HuH-7 (cell line): ENCODE data around the gene HOXD12.

ENCODE experiments used
- DNase-seq: peaks from one replicate; pipeline ENCODE4 v3.0.0; 2011; ENCODE audit warnings: low spot score

The HOXD12 gene

DNA sequence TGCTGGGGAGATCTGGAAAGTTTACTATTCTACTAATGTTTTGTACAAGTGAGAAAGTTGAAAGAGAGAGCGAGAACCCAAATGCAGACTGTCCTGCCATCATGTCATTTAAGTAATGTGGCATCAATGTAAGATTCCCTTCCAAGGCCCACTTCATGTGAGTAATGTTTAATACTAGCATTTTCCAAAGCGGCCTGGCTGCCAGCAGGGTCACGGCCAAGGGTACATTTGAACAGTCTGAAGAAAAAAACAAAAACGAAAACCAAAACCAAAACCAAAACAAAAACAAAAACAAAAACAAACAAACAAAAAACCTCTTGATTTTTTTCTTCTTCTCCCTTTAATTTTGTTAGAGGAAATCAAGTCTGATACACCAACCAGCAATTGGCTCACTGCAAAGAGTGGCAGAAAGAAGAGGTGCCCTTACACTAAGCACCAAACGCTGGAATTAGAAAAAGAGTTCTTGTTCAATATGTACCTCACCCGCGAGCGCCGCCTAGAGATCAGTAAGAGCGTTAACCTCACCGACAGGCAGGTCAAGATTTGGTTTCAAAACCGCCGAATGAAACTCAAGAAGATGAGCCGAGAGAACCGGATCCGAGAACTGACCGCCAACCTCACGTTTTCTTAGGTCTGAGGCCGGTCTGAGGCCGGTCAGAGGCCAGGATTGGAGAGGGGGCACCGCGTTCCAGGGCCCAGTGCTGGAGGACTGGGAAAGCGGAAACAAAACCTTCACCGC, 19.2 kb downstream of the HOXD12 start:
- peak; percentile 88 for DNase-seq

DNA sequence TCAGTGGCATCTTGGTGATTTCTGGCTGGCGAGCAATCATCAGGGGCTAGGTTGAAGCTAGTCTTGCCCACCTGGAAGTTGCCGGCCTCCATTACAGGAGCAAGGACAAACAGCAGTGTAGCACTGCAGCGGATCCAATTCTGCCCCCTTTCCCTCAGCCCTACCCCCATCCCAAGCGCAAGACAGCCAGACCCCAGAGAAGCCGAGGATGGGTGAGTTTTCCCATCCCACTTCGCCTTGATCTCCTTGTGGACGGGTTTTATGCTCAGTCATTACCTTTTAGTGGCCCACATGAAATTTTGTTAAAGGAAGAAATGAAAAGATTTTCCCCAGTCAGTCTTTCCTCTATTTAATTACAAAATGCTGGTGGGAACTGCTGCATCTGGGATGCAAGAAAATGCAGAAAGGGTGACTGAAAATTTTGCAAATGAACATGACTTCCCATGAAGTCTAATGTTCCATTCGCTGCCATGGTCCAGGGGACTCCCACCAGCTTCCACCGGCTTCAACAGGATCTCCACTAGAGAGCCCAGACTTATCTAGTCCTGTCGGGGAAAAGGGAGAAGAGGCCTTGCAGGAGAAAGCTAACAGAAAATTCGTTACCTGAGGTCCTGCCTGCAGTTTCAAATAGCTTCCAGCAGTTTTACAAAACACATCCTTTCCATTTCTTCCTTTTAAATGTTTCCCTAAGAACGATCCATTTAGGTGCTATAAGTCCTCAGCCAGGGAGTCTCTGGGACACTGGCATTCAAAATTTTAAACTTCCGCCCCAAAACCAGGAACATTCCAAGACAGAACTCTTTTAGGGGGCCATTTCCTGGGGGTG, 21.0 kb downstream of the HOXD12 start:
- no peak for DNase-seq

DNA sequence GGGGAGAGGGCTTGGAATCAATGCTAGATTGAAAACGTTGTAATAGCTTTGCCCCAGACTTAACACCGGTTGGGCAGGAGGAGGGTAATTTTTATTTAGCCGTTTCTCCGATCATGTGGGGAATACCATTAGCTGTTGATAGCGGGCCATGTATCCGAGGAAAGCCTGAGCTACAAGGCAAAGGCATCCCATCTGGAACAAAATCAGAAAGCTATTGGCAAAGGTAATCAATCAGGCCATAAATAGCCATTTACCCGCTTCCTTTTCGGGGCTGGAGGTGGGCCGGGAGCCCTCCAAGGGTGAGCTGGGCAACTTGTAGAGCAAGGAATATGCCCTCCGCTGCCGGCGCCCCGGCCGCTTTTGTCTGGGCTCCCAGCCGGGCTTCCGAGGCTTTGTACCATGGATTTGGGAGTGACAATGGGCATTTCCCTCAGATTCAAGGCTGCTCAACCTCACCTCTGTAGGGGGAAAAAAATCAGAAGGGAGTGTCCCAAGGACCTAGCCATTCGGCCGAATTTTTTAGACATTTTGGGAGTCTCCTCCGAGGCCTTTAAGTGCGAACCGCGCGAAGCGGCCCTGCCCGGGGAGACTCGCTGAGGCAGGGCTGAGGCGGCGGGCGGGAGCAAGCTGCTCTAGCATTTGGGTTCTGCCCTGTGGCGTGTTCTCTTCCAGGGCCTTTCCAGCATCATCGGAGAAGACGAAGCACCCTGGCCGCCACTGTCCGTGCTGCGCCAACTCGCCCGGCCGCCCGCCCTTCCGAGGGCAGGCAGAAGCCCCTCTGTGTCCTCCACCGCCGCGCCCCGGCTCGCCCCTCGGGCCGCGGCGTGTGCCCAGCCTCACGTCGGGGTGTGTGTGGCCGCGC, 21.8 kb downstream of the HOXD12 start:
- no peak for DNase-seq

DNA sequence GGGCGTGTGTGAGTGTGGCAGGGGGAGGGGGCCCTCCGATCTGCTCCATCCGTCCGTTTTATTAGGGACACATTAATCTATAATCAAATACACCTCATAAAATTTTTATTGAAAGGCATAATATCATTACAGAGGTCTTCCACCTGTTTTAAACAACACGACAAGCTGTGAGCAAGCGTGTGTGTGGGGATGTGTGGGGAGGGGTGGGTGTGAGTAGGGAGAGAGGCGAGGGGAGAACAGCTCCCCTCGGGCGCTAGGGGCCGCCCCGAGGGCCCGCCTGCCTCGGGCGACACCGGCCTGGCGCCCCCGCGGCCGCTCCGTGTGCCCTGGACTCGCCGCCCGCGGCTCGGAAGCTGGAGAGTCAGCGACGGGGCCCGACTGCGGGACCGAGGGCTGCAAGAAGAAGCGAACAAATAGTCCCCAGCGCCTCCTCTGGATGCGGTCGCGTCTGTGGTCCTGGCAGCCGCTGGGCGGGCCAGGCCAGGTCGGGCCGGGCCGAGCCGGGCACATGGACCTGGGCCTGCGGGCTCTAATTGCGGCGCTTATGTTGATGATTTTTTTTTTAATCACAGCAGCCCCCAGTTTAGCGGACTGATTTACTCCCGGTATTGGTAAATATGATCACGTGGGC, 22.6 kb downstream of the HOXD12 start:
- DNase-seq: no peak

DNA sequence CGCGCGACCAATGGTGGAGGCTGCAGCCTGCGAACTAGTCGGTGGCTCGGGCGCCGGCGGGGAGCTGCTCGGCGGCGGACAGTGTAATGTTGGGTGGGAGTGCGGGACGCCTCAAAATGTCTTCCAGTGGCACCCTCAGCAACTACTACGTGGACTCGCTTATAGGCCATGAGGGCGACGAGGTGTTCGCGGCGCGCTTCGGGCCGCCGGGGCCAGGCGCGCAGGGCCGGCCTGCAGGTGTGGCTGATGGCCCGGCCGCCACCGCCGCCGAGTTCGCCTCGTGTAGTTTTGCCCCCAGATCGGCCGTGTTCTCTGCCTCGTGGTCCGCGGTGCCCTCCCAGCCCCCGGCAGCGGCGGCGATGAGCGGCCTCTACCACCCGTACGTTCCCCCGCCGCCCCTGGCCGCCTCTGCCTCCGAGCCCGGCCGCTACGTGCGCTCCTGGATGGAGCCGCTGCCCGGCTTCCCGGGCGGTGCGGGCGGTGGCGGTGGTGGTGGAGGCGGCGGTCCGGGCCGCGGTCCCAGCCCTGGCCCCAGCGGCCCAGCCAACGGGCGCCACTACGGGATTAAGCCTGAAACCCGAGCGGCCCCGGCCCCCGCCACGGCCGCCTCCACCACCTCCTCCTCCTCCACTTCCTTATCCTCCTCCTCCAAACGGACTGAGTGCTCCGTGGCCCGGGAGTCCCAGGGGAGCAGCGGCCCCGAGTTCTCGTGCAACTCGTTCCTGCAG, 23.3 kb downstream of the HOXD12 start, which contains the start of gene HOXD9:
TSS of gene HOXD9 (plus strand) at position 37 of the 728 bp plus-strand sequence. CDS start at position 87, 50 bp downstream.
- no peak for DNase-seq

DNA sequence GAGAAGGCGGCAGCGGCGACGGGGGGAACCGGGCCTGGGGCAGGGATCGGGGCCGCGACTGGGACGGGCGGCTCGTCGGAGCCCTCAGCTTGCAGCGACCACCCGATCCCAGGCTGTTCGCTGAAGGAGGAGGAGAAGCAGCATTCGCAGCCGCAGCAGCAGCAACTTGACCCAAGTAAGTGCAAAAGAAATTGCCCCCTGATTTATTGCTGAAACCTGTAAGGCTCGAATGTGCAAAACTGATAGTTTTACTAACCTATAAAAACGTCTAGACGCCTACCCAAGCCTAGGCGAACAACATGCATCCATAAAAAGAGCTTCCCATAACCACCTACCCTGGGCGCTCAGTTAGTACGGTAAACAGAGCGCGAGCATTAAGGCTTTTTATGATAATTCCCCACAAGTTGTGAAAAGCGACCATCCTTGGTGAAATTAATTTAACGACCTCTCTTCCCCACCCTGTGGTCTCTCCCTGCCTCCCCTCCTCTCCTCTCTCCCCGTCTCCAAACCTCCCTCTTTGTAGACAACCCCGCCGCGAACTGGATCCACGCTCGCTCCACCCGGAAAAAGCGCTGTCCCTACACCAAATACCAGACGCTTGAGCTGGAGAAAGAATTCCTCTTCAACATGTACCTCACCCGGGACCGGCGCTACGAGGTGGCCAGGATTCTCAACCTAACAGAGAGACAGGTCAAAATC, 24.0 kb downstream of the HOXD12 start:
- no peak for DNase-seq

DNA sequence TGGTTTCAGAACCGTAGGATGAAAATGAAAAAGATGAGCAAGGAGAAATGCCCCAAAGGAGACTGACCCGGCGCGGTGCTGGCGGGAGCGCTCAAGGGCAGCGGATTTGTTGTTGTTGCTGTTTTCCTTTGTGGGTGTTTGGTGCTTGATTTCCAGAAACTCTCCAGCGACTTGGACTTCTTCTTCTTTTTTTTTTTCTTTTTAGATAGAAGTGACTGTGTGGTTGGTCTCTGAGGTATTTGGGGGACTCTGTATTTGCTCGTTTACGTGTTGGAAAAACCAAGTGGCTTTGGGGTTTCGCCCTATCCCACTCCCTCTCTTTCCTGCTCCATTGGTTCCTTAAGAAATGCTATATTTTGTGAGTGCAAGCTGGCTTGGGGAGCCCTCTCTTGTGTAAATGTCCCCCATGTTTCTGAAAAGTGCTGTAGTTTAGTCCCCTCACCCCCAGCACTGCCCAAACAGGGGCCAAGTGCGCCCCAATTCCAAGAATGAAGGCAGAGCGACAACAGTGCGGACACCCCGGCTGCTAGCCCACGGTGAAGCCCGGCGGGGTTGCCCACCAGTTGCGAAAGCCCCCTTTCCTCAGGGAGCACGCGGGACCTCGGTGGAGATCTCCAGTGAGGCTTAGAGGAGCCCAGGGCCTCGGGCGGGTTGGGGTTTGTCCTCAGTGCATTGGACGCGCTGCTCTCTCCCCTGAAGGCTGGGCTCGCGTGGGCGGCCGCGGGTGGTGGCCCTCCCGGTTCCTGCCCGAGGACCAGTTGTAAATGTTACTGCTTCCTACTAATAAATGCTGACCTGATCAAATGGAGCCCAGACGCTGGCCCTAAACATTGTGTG, 24.7 kb downstream of the HOXD12 start:
- DNase-seq: no peak

DNA sequence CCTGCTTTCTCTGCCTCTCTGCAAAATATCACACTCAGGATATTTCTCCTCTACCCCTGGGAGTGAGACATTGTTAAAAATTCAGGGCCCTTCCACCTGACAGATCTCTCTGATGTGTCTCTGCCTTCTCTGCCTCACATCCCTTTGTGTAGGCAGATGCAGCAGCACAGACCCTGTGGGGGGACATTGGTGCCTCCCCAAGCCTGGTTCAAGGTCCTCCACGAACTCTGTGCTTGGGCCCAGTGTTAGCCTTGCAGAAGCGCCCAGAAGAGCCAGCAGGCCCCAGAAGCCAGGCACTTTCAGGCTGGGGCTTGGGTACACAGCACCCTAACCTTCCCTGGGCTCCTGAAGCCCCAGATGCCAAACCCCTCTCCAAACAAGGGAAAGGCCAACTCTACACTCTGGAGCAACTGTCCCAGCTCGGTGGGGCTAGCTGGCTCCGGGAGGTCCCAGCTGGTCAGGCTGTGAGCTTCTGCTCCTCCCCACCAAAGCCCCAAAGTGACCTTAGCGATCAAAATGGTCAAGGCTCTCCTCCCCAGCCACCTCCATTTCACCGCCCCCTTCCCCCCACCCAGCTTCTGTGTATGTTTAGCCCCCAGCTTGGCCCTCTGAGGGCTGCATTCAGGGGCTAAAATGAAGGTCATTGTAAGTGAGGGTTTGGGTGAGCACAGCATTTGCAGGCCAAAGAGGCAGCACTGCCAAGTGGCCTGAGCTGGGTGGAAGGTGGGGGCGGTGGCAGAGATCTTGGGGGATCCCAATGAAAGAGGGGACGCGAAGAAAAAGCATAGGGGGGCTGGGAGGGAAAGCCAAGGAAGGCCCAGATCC, 25.6 kb downstream of the HOXD12 start:
- DNase-seq: no peak

DNA sequence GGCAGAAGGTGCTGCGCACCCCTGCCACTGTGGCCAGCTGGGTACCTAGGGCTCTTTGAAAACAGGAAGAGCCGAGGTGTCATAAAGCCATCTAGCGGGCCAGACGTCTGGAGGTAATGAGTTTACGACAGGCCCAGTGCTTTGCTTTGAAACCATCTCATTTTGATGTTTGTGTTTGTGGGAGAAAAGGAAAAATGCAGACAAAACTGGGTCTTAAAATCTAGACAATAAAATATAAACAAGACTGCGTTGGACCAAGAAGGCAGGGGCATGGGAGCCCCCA, 26.1 kb downstream of the HOXD12 start:
- DNase-seq: peak; percentile 56

DNA sequence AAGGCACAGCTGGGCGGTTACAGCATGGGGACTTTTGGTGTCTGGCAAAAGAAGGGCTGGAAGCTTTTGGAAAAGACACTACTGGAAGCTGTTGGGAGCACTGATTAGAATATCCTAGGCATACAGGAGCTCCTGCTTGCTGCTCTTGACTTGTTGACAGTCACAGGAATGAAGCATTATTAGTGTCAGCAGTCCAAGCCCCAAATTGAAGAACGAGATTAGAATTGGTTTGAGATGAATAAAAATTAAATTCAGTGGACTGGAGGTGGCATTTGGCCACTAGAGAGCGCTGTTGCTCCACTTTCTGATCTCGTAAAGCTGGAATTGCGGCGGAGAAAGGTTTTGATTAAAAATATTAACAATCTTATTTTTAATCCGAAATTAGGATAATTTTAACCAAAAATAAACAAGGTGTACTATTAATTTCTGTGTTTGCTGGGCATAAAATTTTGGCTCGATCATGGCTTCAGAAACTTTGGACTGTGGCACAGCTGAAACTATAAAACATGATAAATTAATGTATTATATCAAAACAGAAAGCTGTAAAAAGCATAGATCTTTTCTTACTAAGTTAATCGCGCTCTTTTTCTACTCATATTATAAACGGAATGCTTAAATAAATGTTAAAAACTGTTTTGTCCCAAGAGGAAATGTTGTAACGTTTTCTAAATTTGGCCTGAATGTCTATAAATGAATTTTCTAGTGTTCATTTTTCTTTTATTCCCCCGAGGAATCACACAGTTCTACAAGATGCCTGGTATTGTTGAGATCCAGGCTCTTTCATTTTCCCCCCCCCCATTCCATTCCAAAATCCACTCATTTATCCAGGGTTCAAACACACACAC, 27.6 kb downstream of the HOXD12 start:
- peak; percentile 74 for DNase-seq

DNA sequence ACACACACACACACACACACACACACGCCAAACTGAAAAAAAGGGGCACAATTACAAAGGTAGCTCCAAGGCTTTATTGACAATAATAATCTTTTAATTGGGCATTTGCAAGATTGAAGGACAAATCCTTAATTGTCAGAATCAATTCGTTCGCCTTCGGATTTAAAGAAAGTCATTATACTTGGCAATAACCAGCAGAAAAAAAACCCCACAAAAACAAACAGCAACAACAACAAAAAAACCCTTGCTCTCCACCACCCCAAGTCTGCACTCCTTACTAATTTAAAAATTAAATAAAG, 28.1 kb downstream of the HOXD12 start:
- DNase-seq: no peak

DNA sequence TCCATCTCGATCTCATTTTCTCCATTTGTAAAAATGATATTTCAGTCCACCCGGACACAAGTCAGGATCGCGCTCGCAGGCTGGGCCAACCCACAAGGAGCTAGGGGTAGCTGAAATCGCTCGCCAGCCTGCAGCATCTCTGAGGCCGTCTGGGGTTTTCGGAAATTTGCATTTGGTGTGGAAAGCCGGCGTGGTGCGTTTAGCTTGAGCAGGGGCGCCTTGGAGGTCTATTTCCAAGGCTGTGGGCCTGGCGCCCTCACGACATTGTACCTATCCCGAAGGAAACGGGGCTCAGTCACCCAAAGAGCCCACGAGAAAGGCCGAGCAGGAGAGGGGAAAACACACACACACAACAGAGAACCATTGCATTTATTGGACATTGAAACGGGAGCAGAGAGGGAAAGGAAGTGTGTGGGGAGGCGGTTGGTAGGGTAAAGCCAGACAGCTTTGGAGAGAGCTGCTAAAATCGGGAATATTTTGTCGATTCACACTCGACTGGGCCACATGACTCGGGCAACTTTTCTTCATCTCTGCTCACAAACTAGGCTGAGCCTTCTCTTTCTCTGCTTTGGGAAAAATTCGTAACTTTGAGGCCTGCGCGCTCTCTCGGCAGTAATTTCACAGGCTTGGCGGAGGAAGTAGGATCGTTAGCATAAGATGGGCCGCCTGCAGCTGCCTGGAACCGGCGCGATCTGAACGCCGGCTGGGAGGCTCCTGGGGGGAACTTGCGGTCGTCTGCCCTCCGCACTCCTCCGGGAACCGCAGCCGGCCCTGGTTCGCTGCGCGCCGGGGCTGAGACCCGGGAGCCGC, 28.8 kb downstream of the HOXD12 start:
- no peak for DNase-seq

DNA sequence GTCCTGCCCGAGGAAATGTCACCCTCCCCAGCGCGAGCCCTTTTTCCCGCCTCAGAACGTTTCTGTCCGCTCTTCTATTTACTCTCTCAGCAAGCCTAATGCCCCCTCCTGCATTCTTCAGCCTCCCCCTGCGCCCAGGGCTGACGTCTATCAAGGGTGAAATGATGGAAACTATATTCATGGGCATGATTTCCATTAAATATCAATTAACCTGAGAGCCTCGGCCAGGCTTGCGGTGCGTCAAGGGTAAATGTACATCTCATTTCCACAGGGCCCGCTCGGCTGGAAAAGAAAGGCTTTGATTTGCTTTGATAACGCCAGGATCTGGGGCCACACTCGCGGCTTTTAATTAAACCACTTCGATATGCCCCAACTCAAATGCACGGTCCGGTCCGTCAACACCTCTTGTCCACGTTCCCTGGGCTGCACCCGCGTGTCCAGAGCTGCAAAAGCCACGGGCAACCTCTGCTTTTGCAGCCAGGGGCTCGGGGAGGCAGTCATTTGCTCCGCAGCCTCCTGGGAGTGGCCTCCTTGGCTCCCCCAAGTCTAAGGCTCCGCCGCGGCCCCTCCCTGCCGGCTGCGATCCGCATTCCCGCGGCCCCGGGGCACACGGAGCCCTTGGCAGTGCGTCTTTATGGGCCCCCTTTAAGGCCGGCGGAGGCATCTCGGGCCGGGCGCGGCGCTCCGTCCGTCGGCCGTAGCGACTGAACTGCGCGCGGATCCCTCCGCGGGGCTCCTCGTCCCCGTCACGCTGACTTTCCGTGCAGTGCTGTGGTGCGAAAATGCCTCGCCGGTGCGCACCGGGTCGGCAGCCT, 29.6 kb downstream of the HOXD12 start, which contains the start of gene HOXD8:
TSS of gene HOXD8 (plus strand) at position 724 of the 815 bp plus-strand sequence. CDS start 662 bp downstream, outside the sequence.
- peak; percentile 72 for DNase-seq

DNA sequence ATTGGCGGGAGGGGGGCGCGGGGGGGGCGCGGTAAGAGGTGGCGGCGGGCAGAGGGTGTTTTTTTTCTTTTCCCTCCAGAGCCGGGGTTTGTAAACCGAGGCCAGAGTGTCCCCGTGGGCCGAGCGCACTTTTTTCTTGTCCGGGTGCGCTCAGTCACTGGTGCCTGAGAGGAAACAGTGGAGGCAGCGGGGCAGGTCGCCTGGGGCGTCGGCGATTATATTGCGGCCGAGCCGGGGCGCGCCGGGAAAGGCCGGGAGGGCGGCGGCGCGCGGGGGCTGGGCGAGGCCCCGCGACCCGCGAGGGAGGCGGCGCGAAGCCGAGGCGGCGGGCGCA, 30.2 kb downstream of the HOXD12 start:
- DNase-seq: no peak

DNA sequence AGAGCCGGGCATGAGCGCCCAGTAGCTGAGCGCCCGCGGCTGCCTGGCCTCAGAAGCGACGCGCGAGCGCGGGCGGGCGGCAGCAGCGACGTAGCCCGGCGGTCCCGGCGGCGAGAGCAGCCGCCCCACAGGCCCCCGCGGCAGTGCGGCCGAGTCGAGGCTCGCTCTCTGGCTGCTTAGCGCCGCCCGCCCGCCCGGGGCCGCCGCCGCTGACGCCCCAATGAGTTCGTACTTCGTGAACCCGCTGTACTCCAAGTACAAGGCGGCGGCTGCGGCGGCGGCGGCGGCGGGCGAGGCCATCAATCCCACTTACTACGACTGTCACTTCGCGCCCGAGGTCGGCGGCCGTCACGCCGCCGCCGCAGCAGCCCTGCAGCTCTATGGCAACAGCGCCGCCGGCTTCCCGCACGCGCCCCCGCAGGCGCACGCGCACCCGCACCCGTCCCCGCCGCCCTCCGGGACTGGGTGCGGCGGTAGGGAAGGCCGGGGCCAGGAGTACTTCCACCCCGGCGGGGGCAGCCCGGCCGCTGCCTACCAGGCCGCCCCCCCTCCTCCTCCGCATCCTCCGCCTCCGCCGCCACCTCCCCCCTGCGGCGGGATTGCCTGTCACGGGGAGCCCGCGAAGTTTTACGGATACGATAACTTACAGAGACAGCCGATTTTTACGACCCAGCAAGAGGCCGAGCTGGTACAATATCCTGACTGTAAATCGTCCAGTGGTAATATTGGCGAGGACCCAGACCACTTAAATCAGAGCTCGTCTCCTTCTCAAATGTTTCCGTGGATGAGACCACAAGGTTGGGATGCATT, 30.8 kb downstream of the HOXD12 start:
- peak; percentile 54 for DNase-seq
